NCI-H524 treated with DMSO at 0.1 percent for 48 hours (cell line): ENCODE measurements around the gene MMS22L.

Experiments used
- DNase-seq: peaks from one replicate; lab custom pipeline; 2025; lab: John Stamatoyannopoulos, UW

The MMS22L gene

DNA sequence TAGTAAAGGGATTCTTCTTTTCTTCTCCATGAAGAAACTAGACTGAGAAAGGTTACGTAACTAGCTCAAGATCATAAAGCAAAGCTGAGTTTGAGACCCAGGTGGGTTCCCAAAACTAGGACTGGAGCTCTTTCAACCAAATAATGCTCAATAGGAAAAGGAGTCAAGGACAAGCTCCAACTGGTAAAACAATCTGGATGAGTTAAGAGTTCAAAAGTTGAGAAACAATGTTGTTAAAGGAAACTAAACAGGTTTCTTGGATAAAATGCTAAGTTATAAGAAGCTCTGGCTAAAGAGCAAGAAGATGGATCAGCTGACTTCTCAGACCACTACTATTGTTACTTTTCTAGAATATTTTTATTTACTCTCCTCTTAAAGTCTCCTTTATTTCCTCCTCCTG, 137.3 kb downstream of the MMS22L start:
- DNase-seq: no peak

DNA sequence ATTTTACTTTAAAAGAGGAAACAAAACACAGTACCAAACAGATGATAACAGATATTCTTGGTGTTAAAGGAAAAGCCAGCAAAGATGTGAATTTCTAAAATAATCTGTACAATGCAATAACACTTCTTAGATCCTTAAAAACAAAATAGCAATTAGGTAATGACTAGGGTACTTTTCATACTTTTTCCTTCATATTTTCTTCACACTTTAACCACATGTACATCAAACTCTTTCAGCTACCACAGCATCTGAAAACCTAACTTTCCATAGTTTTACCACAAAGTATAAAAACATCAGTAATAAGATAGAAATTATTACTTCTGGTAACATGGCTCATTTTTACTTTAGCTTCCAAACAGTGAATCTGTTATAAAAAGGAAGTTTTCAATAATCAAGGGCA, 141.3 kb downstream of the MMS22L start:
- no peak for DNase-seq

DNA sequence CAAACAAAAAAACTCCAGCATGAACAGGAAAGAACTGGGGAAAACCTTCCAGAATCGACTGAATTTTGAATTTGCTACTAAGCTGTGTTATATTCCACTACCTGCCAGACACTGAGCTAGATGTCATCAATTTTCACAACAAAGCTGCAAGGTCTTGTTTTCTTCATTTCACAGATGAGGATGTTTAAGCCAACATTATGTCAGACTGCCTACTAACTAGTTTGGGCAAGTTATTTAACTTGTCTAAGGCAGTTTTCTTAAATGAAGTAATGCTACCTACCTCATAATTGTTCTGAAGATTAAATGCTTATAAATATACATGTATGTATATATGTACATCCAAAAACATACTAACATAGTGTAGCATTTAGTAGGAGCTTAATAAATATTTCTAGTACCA, 144.4 kb downstream of the MMS22L start:
- no peak for DNase-seq

DNA sequence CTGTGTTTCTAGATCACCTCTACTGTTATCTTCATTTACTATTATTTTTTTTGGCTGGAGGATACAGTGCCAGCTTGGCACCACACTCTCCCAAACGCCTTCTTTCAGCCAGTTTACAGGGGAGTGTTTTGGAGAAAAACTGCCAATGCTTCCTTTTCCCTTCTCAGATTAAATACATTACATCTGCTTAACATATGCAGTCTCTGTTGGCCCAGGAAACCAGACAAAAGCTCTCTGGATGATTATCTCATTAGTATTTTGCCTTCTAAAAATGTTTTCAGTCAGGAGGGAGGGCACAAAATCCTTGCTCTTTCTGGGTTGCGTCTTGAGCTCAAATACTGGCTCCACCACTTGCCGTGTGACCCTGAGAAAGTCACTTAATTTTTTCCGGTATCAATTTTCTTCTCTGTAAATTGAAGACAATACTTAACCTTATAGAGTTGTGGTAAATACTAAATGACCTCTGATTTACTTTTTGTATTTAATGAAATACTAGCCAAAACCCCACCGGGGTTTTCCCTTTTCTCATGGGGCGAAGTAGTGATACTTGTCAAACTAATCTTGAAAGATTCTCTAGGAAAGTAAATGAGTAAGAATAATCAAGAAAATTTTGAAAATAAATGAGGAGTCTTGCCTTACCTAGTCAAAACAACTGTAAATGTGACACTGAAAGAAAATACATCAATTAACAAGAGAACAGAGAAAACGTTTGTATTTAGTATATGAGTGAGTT, 146.2 kb downstream of the MMS22L start:
- DNase-seq: no peak

DNA sequence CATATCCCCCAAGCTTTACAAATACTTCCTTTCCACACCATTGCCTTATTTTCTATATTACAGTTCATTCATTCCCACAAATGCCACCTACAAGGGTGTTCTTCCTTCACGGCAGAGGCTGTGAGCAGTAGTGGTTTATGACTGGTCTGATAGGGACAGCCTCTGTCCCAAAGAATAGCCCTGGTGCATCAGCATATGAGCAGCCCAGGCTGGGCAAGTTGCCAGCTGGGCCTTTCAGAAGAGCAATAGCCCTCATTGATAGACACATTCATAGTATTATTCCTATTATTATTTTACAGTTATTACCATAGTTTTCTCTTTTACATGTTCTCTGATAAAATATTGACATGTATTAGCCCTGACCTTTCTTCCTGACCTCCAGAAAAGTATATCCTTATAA, 149.9 kb downstream of the MMS22L start:
- DNase-seq: no peak

DNA sequence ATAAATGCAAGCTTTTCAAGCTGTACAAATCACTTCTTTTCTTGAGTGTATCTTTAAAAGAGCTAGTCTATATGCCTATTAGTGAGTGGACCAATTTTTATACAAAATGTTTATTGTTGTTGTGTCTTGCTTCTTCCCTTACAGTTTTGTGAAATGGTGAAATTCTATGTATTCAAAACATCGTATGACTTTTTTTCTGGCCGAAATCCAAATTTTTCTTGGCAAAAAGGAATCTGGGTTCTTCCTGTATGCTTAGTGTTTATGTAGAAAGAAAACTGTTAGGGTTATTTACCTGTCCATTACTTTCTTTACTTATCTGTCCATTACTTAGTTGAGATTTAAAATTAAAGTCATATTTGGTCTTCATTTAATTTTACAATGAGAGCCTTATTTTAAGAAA, 153.9 kb downstream of the MMS22L start:
- DNase-seq: no peak

DNA sequence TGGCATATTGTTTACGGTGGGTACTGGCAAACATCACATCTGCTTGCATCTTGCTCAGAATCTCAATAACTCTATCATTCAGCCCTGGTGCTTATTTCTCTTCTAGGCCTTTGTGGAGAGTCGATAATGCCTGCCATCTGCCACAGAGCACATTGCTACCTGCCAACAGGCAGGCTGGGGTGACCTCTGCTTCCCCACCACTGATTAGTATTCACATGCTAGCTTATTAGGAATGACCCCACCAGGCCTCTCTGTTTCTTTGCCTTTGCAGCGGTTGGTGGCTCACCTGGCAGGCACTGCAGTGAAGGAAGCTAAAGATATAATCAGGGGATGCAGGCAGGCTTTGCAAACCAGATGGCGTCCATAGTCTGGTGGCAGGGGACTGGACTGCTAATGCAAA, 154.5 kb downstream of the MMS22L start:
- DNase-seq: no peak

DNA sequence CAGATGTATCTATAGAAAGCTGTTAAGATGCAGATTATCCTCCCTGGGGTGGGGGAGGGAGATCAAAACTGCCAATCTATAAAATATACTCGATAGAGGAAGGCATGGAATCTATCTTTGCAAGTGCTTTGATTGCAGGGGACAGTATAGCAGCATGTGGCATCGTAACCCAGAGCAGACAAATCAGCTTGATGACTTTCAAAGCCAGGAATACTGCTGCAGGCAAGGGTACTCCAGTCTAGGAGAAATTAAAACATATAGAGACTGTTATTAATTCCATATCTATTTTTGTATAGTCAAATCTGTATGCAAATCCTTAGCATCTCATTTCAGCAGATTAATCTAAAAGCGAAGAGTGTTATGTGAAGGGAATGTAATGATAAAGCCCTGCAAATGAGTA, 159.4 kb downstream of the MMS22L start:
- DNase-seq: no peak

DNA sequence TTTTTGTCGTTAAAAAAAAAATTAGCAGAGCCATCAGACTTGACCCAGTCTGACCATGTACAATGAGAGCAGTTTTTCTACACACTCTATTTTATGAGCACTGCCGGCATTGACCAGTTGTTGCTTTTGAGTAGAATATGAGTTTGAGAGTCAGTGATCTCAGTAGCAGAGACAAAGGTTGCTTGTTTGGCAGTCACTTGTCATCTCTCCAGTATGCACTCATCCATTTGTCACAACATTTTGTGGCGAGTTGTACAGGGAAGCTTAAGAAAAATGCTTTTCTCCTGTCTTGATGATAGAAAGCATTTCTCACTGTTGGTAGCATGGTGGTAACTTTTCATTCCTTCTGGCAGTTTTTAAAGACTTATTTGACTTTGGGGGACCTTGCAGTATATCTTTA, 159.9 kb downstream of the MMS22L start:
- DNase-seq: no peak

DNA sequence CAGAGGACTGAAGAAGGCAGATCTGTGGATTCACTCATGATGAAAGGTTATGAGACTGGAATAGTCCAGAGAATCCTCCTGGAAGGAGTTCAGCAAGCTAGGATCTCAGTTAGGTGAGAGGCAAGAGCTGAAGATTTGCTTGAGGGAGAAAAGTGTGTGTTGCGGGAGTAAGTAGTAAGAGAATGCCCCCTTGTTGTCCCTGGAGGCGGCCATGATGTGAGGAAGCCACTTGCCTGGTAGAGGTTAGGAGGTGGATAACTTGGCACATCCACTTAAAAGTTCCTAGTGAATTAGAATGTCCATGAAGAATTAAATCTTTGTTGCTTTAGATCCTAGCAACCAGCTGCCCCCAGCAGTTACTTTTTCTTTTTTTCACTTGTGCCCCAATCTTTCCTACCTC, 162.5 kb downstream of the MMS22L start:
- DNase-seq: no peak

DNA sequence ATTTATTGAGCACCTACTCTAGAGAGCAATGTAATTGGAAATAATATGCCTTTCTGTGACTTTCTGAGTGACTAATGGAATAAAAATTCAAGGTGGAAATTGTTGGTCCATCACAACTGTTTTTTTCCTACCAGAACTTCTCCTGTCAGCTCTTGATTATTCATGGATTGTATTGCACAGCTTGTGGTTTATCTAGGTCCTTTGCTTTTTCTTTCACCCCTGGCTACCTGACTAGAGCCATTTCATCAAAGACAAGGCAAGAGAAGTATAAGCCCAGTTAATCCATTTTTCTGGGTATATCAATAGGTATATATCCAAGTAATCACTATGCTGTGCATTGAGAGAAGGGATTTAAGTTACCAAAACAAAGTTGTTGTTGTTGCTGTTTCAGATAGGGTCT, 168.4 kb downstream of the MMS22L start:
- DNase-seq: no peak

DNA sequence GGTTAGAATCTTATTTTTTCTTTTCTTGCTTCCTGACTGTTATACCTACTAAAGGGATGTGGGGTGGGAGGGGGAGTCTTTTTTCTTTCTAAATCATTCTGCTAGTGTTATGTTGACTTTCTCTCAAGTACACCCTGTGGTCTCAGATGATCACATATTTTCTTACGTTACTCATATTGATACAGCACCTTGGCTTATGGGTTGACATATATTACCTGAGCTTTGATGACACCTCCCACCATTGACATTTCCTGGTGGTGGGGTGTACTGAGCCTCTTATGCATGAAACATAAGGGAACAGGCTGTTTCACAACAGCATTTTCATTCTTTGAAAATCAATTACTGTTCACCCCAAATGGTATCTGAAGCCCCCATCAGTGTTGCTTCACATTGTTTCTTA, 169.8 kb downstream of the MMS22L start:
- no peak for DNase-seq

DNA sequence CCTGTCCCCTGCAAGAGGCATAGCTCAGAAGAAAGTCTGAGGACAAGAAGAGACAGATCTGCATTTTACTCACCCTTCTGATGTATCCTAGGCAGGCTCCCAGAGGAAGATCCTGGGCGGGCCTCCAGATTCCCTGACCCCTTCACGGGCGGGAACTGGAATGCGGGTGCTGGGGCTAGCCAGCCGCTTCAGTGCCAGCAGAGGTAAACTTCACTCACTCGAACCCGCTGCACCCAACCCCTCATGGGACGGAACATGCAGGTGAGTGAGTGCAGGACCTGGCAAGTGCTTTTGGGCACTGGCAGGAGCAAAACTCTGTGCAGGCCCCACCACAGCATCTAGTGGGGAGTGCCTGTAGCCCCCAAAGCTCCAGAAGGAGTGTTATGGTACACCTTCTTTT, 171.8 kb downstream of the MMS22L start:
- no peak for DNase-seq

DNA sequence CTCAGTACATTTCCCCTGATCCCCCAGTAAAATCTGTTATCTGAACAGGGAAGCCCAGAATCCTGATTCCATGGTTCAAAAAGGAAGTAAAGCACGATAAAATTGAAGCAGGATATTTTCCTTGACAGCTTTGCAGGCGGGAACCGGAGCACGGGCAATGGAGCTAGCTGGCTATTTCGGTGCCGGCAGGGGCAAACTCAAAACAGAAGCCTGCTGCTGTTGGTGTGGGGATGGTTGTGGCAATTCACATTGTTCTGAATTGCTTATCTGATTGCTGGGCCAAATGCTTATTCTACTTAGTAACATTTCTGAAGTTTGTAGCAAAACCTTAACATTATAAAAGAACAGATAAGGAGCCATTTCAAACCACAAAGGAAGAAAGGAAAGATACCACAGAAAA, 172.4 kb downstream of the MMS22L start:
- DNase-seq: no peak

DNA sequence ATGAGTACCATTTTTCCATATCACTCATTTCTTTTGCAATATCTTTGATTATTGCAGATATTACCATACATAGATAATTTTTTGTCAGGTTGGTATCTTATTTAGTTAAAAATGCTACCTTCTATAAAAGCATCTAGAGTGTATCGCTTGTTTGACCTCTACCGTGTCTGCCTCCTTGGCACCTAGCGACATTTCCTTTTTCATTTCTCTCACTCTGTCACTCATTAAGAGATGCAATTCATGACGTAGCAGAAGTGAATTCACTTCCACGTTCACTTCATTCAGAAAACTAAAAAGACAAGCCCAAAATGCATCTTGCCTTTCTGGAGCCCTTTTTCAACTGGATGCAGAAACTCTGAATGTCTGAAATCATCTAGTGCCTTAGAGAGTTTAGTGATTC, 172.9 kb downstream of the MMS22L start:
- DNase-seq: no peak

DNA sequence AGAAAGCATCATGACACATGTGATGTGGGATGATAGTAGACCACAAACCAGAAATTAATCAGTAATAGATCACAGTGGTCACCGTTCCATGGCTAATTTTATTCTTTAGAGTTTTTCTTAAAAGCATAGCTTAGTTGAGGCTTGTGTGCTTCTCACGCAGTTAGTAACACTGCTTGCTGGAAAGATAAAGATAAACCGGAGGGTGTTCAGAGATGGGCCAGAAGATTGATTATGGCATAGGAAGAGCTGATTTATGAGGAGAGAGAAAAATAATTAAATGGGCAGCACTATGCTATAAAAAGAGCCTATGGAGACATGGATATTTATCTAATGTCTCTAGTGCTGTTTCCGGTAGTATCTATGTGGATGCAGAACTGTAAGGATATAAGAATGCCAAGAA, 173.6 kb downstream of the MMS22L start:
- no peak for DNase-seq

DNA sequence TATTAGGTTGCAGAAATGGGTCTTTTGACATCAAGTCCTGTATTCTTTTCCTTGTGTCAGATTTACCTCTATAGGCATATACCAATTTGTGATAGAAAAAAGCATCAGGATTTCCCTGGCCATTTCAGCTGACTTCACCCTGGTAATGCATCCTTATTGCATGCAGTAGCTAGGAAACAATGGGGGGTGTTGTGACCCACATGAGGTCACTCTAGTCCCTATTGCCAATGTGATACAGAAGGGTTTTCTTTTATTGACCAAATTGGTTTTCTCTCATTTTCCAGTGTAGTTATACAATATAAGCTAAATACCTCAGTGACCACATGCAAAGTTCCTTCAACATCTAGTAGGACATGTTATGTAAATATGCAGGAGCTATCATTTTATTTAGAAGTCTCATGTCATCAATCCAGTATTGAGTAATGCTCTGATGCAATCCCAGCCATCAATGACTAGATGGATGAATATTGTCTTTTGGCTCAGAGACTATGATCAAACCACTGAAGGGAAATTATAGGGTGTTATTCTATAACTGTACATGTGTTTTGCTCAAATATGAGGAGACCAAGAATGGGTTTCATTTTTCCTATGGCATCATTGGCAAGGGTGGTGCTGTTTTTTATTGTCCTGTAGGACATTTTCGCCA, 180.7 kb downstream of the MMS22L start:
- DNase-seq: no peak

DNA sequence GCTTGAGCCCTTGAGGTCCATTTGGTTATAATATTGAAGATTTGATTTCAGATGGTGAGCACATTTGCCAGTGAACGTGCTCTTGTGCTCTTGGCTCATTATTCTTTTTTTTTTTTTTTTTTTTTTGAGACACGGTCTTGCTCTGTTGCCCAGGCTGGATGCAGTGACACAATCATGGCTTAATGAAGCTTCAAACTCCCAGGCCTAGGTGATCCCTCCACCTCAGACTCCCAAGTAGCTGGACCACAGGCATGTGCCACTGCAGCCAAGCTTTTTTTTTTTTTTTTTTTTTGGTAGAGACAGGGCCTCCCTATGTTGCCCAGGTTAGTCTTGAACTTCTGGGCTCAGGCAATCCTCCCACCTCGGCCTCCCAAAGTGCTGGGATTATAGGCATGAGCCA, 182.3 kb downstream of the MMS22L start:
- no peak for DNase-seq

DNA sequence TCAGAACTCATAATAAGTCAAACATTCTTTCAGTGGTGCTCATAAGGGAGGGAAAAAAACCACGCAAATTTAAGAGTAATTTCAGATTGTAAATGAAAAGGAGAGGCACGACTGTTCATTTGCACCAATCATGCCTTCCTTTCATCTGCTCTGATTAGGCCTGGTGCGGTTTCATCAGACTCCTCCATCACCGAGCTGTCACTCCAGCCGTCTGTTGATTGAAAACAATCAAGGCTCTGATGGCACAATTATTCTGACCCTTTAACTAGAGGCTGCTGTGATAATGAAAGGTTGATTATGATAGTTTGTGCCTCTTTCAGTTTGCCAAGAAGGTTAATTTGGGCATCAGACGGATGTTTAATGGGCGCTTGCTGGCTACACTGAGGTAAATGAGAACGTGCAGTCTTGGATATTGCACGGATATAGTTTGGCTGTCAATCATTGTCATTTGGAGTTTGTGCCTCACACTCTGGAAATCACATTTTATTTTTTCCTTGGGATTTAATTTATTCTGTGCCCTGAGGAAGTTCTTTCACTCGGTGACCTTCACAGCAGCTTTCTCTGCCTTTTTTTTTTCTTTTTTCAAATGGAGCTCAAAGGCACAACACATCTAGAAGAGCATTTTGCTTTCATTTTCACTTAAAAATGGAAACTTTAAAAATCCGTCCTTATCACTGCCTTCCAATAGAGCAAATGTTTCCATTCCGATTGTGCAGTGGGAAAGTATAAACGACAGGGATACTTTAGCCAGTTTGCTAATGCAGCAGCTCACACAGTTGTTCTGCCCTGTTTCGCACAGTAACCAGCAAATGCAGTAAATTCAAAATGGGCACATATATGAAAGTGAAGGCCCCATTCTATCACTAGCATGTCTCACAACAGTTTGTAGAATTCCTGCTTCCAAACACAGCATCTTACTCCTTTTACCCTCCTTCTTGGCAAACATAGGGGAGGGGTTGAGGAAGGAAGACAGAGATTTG, 185.7 kb downstream of the MMS22L start:
- no peak for DNase-seq

DNA sequence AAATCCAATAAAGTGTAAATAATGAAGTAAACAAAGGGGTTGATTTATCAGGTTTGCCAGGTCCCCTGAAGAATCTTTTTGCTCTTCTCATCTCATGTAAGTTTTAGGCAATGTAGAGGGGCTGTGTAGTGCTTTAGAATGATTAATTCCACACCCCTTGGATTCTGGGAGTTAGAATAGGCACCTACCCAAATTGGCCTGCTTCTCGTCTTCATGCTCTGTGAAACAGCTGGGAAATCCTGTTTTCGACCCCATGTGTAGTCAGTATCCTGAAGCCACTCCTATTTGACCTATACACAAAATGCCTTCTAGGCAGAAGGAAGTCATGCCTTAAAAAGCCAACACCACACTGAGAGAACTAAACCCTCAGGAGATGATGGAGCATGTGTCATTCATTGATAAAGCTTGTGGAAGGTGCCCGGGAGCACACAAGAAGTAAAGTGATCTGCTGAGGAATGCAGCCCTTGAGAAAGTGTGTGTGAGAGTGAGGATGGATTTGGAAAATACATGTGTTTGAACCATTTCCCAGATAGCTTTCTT, 187.6 kb downstream of the MMS22L start:
- DNase-seq: no peak

DNA sequence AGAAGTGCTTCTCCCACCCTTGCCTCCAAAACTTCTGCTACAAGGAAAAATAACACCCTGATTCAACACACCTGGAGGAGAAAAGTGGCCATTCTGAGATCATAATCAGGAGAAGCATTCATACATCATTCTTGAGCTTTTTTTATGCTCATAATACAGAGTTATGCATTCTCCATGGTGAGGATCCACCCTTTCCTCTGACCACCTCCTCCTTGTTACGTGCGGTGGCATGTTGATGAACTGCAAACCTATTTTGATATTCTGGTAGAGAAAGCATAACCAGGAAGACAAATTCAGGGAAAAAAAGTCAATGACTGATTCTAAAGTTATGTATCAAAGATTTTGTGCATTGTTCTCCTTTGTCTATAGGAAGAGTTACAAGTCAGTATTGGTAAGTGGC, 188.6 kb downstream of the MMS22L start:
- DNase-seq: no peak

DNA sequence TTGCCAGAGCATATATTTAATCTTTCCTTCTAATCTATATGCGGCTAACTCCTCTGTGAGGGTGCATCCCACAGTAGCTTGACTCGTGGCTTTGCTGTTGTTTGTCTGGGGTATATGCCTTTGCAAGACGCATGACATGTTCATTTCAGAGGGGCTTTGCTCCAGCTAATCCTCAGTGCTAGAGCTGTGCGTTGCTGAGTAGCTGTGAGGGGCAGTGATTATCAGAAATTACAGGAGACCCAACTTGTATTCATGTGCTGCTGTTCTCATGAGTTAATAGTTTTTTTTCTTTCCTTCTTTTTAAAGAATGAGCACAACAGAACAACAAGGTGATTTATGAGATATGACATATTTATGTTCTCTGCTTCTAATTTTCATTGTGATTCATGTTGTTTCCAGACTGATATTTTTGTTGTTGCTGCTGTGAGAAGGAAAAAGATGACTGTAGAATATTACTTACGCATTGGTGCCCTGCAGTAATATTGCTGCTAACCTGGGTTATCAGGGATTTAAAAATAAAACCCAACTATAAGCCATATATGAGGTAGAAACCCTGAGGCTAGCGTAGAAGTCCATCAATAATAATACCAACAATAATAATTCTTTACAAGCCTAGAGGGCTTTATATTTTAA, 190.2 kb downstream of the MMS22L start:
- no peak for DNase-seq
